K562 treated with DMSO at 1 percent for 12 hours (cell line): ENCODE results near the gene SCIMP. TPM values are rescaled to one million over a fixed set of nuclear protein-coding genes. Genes with fewer than 3 reads are reported as not detected.

Experiments
- total RNA-seq: library from RNA; unstranded; fragments of 300-600 nt; gene quantifications from 2 replicates; pipeline ENCODE4 v1.2.3, GENCODE V29; 2022; ENCODE audit not compliant: insufficient read depth

The SCIMP gene
- 0.26 TPM in 1 of 2 replicates, not detected in the other for total RNA-seq

DNA sequence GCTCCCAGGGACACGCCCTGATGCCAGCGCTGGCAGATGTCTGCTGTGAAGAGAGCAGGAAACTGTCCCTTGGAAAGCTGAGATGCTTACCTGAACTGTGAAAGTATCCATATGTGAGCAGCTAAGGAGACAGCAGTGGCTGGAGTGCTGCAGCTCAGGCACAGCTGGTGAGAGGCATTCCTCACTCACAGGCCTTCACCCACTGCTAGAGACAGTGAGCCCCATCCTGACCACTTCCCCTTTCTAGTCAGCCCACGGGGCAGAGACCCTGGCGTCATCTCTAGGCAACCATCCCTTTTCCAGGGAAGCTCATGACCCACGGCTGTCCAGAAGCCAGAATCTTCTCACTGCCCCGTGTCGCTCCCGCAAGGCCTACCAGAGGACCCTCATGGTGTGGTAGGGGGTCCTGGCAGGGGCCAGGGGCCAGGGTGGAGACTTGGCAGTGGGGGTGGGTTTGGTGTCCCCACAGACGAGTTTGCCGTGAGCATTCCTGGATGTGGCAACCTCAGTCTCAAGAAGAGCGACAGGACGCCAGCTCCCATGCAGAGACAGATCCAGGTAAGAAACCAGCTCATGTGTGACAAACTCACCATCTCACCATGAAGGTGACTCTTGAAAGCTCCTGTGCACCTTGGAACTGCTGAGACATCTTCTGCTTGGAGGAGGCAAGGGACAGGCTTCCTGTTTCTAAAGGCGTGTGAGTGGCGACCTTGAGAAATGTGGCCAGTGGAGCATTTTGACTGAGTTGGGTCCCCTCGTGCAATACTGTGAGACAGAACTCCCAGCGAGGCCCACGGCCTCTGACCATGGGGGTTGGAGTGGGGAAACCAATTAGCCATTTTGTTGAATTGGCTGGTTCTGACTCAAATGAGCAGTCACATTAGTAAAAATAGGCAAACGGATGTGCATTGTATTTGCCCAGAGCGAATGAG lies at the start of gene SCIMP:
SCIMP (minus strand) TSS at position 216 of the 932 bp plus-strand sequence; CDS start at position 111, 105 bp downstream.

DNA sequence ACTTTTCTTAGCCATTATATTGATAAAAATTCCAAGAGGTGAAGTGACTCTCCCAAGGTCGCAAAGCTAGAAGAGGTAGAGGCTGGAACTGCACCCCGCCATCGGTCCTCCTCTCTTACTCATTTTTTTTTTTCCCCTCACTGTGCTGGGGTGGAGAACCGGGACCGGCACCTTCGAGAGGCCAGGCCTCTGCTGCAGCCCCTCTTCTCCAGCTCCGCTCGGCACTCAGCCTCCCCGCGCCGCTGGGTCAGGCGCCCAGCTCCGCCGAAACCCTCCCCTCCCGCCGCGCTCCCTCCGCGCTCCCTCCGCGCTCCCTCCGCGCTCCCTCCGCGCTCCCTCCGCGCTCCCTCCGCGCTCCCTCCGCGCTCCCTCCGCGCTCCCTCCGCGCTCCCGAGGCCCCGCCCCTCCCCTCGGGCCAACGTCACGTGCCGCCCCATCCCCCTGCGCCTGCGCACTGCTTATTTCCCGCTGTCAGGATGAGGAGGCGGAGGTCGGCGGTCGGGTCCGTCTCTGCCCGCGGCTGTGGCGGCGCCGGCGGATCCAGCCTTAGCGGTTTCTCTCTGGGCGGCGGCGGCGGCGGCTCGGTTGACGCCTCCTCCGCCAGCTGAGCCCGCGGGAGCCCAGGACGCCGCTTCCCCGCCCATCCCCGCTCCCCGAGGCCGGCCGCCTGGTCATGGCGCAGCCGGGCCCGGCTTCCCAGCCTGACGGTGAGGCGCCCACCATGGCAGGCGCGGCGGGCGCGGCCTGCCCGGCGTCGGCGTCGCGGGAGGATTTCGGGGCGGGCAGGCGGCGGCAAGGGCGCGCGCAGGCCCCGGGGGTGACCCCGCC lies 47.4 kb upstream of the SCIMP start, which contains the start of gene RABEP1:
RABEP1 (plus strand) TSS at position 471 of the 828 bp plus-strand sequence; CDS start at position 674, 203 bp downstream.

DNA sequence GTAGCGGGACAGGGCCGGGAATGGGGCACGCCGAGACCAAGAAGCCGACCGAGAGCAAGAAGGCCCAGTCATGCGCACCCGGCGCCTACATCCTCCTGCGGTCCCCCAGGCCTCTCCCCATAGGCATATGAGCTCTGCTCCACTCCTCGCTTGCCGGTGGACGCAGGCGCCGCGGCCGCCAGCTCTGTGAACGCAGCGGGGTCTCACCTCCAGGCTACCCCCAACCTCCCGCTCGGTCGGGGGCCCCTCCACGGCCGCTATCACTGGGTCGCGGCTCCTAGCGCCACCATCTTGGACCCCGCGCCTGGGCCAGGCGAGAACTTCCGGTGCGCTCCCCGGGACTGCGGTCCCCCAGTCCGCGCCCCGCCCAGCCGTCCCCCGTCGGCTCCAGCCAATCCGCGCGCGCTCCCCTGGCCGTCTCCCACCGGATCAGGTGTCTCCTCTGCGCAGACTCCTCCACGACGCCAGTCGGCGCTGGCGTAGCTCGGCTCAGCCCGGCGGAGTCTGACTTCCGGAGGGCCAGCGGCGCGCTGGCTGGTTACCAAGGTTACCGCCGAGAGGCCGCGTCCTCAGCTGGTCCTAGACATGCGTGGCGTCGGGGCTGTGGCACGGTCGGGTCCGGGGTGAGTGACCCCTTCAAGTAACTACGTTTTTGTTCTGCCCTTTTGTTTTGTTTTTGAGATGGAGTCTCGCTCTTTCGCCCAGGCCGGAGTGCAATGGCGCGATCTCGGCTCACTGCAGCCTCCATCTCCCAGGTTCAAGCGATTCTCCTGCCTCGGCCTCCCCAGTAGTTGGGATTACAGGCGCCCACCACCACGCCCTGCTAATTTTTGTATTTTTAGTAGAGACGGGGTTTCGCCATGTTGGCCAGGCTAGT lies 42.9 kb downstream of the SCIMP start, which contains the start of gene ZNF594:
ZNF594 (minus strand) TSS at position 328 of the 877 bp plus-strand sequence. CDS start 7,612 bp downstream, outside the sequence.

Other genes with a start within 250 kb of the SCIMP start
- gene CAMTA2, start 247.2 kb downstream of the SCIMP start, total RNA-seq: 15.5 and 24.6 TPM in 2 replicates
- gene INCA1, start 237.3 kb downstream of the SCIMP start, total RNA-seq: not detected in 2 replicates
- 8.6 and 14.7 TPM in 2 replicates for gene KIF1C, start 236.9 kb downstream of the SCIMP start, total RNA-seq
- gene SLC52A1, start 199.4 kb downstream of the SCIMP start, total RNA-seq: not detected in 2 replicates
- not detected in 2 replicates for gene ZFP3, start 156.4 kb downstream of the SCIMP start, total RNA-seq
- gene ZNF232, start 123.0 kb downstream of the SCIMP start, total RNA-seq: 5.3 and 10.8 TPM in 2 replicates
- gene USP6, start 118.8 kb downstream of the SCIMP start, total RNA-seq: not detected in 2 replicates
- 0.45 and 4.1 TPM in 2 replicates for gene ZNF594, start 43.0 kb downstream of the SCIMP start, total RNA-seq
- gene RABEP1, start 47.4 kb upstream of the SCIMP start, total RNA-seq: 6.2 and 21.9 TPM in 2 replicates
- gene NUP88, start 184.8 kb upstream of the SCIMP start, total RNA-seq: 25.4 and 41.6 TPM in 2 replicates
- gene RPAIN, start 185.3 kb upstream of the SCIMP start, total RNA-seq: 31.2 and 31.8 TPM in 2 replicates
- 134 and 138 TPM in 2 replicates for gene C1QBP, start 204.3 kb upstream of the SCIMP start, total RNA-seq
- gene DHX33, start 234.1 kb upstream of the SCIMP start, total RNA-seq: 1.1 and 4.0 TPM in 2 replicates